Endodermal cell (in vitro differentiated cells): ENCODE measurements around the gene GMNN. TPM values are rescaled to one million over a fixed set of nuclear protein-coding genes. Genes with fewer than 3 reads are reported as not detected.

Experiments
- DNase-seq: peaks from one replicate; pipeline ENCODE4 v3.0.0-alpha.2; 2017
- H3K27ac ChIP-seq: 2 replicates; pipeline ENCODE4 v1.5.1; 2013; ENCODE audit warnings: mild to moderate bottlenecking, low read depth, low read length, moderate library complexity
- H3K27me3 ChIP-seq: 2 replicates; pipeline ENCODE4 v1.6.1; 2013; ENCODE audit warnings: mild to moderate bottlenecking, low read length, moderate library complexity; ENCODE audit not compliant: insufficient read depth, control insufficient read depth, poor library complexity, severe bottlenecking
- H3K36me3 ChIP-seq: 2 replicates; pipeline ENCODE4 v1.7.0; 2013; ENCODE audit warnings: mild to moderate bottlenecking, low read length, moderate library complexity; ENCODE audit not compliant: control insufficient read depth, insufficient read depth
- H3K4me1 ChIP-seq: one replicate; pipeline ENCODE4 v1.7.0; 2013; ENCODE audit warnings: low read length; ENCODE audit not compliant: control insufficient read depth, insufficient read depth
- H3K4me3 ChIP-seq: 2 replicates; pipeline ENCODE4 v1.5.1; 2013; ENCODE audit warnings: mild to moderate bottlenecking, low read length, moderate library complexity
- H3K9ac ChIP-seq: 2 replicates; pipeline ENCODE4 v1.6.1; 2013; ENCODE audit warnings: mild to moderate bottlenecking, low read length, moderate library complexity; ENCODE audit not compliant: poor library complexity, severe bottlenecking; ENCODE audit errors: extremely low read depth
- H3K9me3 ChIP-seq: 2 replicates; pipeline ENCODE4 v1.6.1; 2013; ENCODE audit warnings: mild to moderate bottlenecking, low read length, moderate library complexity; ENCODE audit not compliant: control insufficient read depth
- H3K27ac Mint-ChIP-seq: 2 replicates; pipeline ENCODE4 v1.8.0; 2020; ENCODE audit warnings: mixed read lengths
- H3K27me3 Mint-ChIP-seq: 2 replicates; pipeline ENCODE4 v1.8.0; 2021; ENCODE audit warnings: mild to moderate bottlenecking, mixed read lengths; ENCODE audit not compliant: insufficient read depth
- H3K36me3 Mint-ChIP-seq: 2 replicates; pipeline ENCODE4 v1.8.0; 2020; ENCODE audit warnings: low read depth, mixed read lengths
- H3K4me1 Mint-ChIP-seq: 2 replicates; pipeline ENCODE4 v1.8.0; 2020; ENCODE audit warnings: mixed read lengths
- H3K4me3 Mint-ChIP-seq: 2 replicates; pipeline ENCODE4 v1.8.0; 2020; ENCODE audit warnings: mild to moderate bottlenecking, moderate library complexity, mixed read lengths
- H3K9me3 Mint-ChIP-seq: 2 replicates; pipeline ENCODE4 v1.8.0; 2020; ENCODE audit warnings: mild to moderate bottlenecking, mixed read lengths
- CTCF ChIP-seq: fragments of 200-600 bp; sonication (generic); conservative IDR thresholded peaks from 2 replicates; pipeline ENCODE4 v1.5.0; 2021; ENCODE audit warnings: antibody characterized with exemption, mild to moderate bottlenecking
- whole genome bisulfite sequencing, 2 experiments: methylation state at CpG; one replicate each; pipeline versions ENCODE4 v1.1.5 to v1.1.7; 2013; ENCODE audit warnings: missing lambda C conversion rate in 2 of 2, mixed read lengths in 1 of 2; ENCODE audit not compliant: insufficient coverage in 1 of 2, insufficient read length in 1 of 2; 5-methylcytosine and 5-hydroxymethylcytosine counted together
- total RNA-seq, 2 donors: library from RNA; stranded (reverse); fragmentation: NEBNext Ultra II Directional in 1 of 2; extraction: Animal tissue kit (Norgen Biotek cat#: 25700) in 1 of 2; gene quantifications; 2 replicates in 1 of 2; 3 replicates in 1 of 2; pipeline ENCODE4 v1.2.1, GENCODE V29; 2021

The GMNN gene
- total RNA-seq, 2 donors from 2014 or later = 64.9 to 79.7 TPM

GRCh38 chr6:24827162-24827561 is 52.4 kb downstream of the GMNN start:
- Histone ChIP-seq H3K9me3 (no peaks in the 10 kb centered on the region), H3K4me3 (no peak overlapping the region), H3K9ac (no peak overlapping the region), H3K4me1 (no peaks in the 10 kb centered on the region), H3K27ac (no peak overlapping the region), H3K36me3 (no peaks in the 10 kb centered on the region), H3K27me3 (no peaks in the 10 kb centered on the region)
- Mint-ChIP-seq H3K4me3 (no peak overlapping the region), H3K27ac (no peak overlapping the region), H3K27me3 (no peaks in the 10 kb centered on the region), H3K9me3 (no peaks in the 10 kb centered on the region), H3K36me3 (no peaks in the 10 kb centered on the region), H3K4me1 (no peaks in the 10 kb centered on the region)
- no peak for DNase-seq
- WGBS, 2 experiments = 88% methylated on average over 3 of the region's 3 CpGs; no CpG with 5 or more reads in 1 of the 2 experiments
- TF ChIP-seq CTCF = no peak

- no peak overlapping the region for H3K27ac ChIP-seq
- 77 to 85% methylated on average over 5 to 8 of the region's 8 CpGs for WGBS, 2 experiments
- no peak overlapping the region for H3K4me3 ChIP-seq
- H3K9me3 ChIP-seq = no peaks in the 10 kb centered on the region
- H3K36me3 ChIP-seq = no peaks in the 10 kb centered on the region
- no peak overlapping the region for H3K9ac ChIP-seq
- TF ChIP-seq CTCF = no peak
- H3K9me3 Mint-ChIP-seq = no peaks in the 10 kb centered on the region
- no peaks in the 10 kb centered on the region for H3K4me1 ChIP-seq
- H3K4me1 Mint-ChIP-seq = no peaks in the 10 kb centered on the region
- no peak for DNase-seq
- H3K27me3 Mint-ChIP-seq = no peaks in the 10 kb centered on the region
- H3K27me3 ChIP-seq = no peaks in the 10 kb centered on the region
- no peaks in the 10 kb centered on the region for H3K36me3 Mint-ChIP-seq
- no peak overlapping the region for H3K4me3 Mint-ChIP-seq
- no peak overlapping the region for H3K27ac Mint-ChIP-seq
Measured at GRCh38 chr6:24827970-24828369, 53.2 kb downstream of the GMNN start.

GRCh38 chr6:24829657-24830056 is 54.9 kb downstream of the GMNN start:
- 95 to 100% methylated on average over 1 to 2 of the region's 3 CpGs for WGBS, 2 experiments
- Histone ChIP-seq H3K27ac (no peak overlapping the region), H3K36me3 (no peaks in the 10 kb centered on the region), H3K9me3 (no peaks in the 10 kb centered on the region), H3K4me3 (no peak overlapping the region), H3K27me3 (no peaks in the 10 kb centered on the region), H3K9ac (no peak overlapping the region), H3K4me1 (no peaks in the 10 kb centered on the region)
- DNase-seq = no peak
- TF ChIP-seq CTCF = no peak
- Mint-ChIP-seq H3K9me3 (no peaks in the 10 kb centered on the region), H3K4me1 (no peaks in the 10 kb centered on the region), H3K27me3 (no peaks in the 10 kb centered on the region), H3K36me3 (no peaks in the 10 kb centered on the region), H3K4me3 (no peak overlapping the region), H3K27ac (no peak overlapping the region)
